Right forelimb (tissue), 1 donor: ENCODE measurements around the gene ALCAM.
"Not testable (repeated sequence)": the region's sequence is repeated elsewhere in the genome, so short reads cannot be mapped to it uniquely, and the experiment has no call there.

Experiments
- DNase-seq: peaks from one replicate; pipeline ENCODE4 v3.0.0-alpha.2; 2018

The ALCAM gene

DNA sequence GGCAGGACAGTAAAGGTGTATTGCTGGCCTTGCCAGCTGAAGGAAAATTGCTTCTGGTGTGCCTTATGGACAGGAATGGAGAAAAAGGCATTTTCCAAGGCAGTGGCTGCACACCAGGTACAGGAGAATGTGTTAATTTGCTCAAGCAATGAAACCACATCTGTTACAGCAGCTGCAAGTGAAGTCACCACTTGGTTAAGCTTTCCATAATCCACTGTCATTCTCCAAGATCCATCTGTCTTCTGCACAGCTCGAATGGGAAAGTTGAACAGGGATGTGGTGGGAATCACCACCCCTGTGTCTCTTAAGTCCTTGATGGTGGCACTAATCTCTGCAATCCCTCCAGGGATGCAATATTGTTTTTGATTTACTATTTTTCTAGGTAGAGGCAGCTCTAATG lies 236.8 kb downstream of the ALCAM start:
- not testable (repeated sequence) for DNase-seq

DNA sequence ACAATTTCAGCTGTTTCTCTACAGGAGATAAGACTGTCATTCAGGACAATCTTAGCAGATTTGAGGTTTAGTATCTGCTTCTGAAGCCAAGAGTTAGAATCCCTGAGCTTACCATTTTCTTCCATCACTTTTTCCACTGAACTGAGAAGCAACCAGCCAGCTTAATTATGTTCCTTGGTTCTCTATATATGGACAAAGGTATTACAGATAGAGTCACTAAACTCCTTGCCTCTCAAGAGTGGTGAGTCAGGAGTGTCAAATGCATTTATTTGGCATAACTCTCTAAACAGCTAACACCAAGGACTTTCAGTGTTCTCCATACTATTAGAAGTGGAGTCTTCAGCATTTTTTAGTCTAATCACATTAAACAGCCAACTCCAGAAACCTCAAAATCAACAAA lies 239.3 kb downstream of the ALCAM start:
- no peak for DNase-seq

DNA sequence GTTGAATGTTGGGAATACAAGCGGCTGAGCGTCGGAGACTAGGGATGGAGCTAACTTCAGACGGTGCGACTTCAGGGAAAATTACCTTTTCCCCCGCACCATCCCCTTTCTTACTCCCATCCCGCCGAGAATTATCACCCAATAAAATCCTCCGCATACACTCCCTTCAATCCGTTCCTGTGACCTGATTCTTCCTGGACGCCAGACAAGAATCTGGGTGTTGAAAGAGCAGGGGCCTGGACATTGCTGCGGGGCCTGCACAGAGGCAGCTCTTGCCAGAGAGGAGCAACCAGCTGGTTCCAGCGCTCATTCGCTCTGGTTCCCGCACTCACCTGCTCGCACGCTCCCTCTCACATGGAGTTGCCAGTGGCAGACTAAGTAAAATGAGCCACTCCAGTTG lies 241.9 kb downstream of the ALCAM start:
- no peak for DNase-seq

DNA sequence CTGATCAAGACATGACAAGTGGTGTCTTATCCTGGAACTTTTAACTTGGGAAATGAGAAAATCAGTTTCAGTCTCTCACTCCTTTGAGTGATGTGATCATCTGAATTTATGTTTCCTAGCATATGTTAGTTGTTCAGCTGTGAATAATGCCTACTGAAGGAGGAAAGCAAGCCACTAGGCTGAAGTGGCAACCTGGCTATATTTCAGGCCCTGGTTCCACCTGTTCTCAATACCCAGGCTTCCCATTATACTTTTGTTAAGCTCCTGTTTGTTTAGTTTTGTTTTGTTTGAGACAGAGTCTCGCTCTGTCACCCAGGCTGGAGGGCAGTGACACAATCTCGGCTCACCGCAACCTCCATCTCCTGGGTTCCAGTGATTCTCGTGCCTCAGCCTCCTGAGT lies 243.8 kb downstream of the ALCAM start:
- DNase-seq: no peak

DNA sequence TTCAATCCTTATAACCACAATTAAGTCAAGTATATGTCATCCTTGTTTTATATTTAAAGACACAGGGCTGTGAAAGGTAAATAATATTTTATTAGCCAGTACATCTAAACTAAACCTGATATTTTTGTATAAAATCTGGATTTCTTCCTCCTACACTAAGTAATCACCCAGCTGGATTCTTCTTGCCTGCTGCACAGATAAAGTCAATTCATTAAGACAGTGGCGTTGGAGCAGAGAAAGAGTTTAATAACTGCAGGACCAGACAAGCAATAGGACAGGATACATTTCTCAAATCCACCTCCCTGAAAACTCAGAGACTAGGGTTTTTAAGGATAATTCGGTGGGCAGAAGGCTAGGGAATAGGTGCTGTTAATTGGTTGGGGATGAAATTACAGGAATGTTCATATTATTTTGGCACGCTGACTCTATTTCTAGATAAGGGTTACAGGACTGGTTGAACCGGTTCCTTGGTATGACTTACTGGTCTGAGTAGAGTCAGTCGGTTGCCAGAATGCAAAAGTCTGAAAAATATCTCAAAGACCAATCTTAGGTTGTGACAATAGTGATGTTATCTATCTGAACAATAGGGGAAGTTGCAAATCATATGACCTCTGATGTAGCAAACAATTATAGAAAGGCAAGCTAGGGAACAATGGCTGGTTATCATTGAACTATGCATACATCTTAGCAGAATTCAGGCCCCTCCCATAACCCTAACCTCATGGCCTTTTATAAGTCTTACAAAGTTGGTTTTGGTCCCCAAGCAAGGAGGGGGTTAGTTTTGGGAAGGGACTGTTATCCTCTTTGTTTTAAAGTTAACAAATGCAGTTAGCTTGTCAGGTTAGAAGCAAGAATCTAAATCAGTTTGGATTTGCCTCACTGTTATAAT lies 244.8 kb downstream of the ALCAM start:
- no peak for DNase-seq

DNA sequence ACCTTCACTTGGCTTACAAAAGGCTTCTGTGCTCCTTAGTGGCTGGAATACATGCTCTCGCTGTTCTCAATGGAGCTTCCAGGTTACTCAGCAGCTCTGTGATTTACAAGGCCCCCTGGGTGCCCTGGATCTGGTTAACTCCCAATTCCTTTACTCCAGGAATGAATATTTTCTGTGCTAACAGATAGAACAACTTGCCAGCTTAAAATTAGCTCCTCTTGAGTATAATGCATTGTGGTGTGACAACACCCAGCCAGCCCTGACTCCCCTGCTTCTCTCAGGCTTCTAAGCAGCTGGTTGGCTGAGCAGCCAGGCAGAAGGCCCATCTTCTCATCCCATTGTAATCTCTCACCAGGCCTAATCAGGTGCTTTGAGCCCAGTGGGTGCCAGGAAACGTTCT lies 246.4 kb downstream of the ALCAM start:
- DNase-seq: no peak

DNA sequence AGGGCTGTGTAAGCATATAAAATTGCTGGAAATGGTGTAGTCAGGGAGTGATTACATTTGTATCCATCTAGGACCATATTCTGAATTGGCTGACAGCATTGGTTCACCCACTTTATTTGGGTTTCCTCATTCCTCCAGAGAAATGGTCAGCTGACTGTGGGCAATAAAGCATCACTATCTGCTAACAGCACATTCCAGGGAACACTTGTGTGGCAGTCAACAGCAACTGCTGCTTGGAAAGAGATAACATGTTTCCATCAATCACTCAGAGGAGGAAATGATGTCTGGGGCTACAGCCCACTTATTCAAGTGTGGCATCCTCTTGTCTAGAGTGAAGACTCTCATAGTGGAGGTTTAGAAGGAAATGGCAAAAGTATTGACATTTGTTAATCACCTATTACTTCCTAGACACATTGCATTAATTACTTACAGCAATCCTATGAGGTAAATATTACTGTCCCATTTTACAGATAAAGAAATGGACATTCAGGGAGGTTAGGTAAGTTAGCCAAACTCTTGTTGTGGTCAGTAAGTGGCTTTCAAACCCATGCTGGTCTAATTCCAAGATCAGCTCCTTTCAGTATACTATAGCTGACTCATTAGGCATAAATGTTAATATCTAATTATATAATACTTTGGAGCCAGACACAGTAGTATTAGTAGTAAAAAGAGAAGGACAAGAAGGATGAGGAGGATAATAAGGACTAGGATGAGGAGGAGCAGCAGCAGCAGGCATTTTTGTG lies 247.8 kb downstream of the ALCAM start:
- DNase-seq: no peak

DNA sequence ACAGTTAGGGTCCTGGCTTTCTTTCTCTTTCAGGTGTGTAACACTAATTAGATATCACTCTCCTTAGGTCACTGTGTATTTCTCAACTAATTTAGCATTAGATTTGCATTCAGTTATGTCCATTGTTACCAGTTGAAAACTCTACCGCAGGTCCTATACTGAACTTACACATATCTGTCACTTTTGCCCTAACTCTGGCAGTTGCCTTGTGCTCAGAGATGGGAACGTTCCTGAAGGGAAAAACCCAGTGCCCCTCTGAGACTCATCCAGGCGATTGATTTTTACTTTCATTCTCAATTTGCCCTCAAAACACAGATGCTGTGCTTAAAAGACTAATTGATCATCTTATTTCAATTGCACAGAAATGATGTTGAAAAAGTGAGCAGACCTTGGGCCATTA lies 249.1 kb downstream of the ALCAM start:
- no peak for DNase-seq

DNA sequence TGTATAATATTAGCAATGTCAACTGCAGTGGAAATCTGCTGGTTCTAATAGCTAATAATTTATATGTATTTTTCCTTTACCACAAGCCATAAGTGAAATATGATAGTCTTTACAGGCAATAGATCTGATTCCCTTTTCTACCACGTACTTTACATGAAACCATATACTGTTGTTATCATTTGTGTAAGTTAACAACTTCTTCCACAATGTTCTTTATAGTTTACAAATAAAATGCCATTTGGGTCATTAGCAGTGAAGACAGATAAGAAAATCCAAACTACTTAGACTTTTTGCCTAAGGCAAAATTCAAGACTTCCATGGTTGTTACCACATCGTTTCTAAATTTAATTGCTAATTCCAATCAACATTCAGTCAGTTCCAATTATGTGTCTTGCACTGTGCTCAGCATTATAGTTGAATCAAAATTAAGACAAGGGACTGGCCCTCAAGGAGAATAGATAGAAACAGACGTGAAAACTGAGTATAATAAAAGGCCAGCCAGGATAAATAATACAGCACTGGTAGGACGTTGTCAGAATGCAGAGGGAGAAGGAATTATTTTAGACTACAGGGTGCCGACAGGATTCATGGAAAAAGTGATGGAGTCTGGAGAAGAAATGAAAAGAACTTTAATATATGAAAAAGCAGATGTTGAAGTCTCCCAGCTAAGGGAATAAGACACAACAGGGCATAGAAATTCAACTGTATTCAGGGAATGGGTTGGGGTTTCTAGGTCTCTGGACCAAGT lies 249.8 kb downstream of the ALCAM start:
- DNase-seq: no peak

DNA sequence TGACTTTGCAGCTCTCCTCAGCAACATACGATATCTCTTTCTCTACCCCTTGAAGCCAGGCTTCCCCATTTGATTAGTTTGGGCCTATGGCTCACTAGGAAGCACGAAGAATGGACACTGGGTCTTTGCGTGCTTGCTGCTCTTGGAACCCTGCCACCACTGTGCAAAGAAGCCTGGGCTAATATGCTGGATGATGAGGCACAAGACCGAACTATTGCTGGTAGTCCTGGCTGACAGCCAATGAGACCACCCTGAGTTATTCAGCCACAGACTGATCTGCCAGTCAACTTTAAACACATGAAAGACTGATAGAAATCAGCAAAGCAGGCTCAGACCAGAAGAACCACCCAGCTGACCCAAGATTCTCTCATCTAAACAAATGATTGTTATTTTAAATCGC lies 251.8 kb downstream of the ALCAM start:
- DNase-seq: no peak

DNA sequence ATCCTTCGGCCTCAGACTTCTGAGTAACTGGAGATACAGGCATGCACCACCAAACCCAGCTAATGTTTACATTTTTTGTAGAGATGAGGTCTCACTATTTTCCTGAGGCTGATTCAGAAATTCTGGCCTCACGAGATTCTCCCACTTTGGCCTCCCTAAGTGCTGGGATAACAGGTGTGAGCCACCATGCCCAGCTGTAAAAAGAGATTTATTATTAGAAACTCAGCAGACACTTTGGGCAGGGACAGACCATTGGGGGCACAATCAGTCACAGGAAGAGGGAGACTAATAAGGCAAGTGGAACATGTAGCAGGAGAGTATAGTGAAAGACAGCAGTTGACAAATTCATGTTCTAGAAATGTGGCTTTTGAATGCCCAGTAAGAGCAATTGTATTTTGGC lies 252.9 kb downstream of the ALCAM start:
- no peak for DNase-seq

DNA sequence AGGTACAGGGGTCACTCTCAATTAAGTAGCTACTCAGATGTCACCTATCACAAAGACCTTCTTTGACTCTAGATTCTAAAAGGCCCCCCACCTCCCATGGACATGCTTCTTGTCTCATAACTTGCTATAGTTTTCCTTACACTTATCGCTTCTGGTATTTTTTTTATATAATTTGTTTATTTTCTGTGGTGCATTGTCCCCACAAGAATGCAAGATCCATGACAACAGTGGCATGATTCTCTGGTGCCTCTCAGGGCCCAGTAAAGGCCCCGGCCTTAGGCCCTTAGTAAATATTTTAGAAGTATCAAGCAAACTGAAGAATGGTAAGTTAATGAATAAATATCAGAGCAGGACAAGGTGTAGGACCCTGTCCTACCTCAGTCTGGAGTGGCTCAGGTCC lies 253.5 kb downstream of the ALCAM start:
- DNase-seq: no peak

DNA sequence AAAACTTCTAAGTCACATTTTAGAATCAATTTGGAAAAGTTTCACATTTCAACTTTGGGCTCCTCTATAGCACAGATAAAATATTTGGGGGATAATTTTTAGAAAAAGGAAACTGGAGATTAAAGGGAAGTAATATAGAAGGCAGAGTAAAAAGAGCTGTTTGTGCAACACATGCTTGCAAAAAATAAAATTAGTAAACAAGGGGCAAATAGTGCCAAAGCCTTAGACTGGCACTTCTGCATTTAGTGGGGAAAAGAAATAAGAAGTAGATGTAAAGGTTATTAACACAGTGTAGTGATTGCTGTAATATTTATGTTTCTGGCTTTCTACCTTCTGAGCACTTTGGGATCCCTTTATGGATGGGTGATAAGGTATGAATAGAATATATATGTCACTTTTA lies 255.5 kb downstream of the ALCAM start:
- no peak for DNase-seq
